HG02642 (cell line): ENCODE data around the gene NUP88.

Experiments
- ATAC-seq: cut with Tn5 transposase; IDR thresholded peaks from one replicate; pipeline ENCODE4 v1.9.1; 2021; ENCODE audit warnings: mild to moderate bottlenecking; ENCODE audit not compliant: unreplicated experiment, poor library complexity

The NUP88 gene

GRCh38 chr17:5422505-5422904 is 3.0 kb upstream of the NUP88 start:
- no peak for ATAC-seq

- ATAC-seq: peak; percentile 66
These were observed 644 bp upstream of the NUP88 start, which contains the start of gene RPAIN for GRCh38 chr17:5419959-5420653. Gene RPAIN (plus strand): TSS chr17:5420182. CDS start chr17:5420211, 29 bp downstream.

- ATAC-seq: peak; percentile 25
These were observed 555 bp downstream of the NUP88 start for GRCh38 chr17:5418858-5419355.

GRCh38 chr17:5416901-5417300 is 2.6 kb downstream of the NUP88 start:
- no peak for ATAC-seq

GRCh38 chr17:5413682-5414081 is 5.8 kb downstream of the NUP88 start:
- no peak for ATAC-seq

- ATAC-seq: no peak
These were observed 8.7 kb downstream of the NUP88 start for GRCh38 chr17:5410594-5411272.

GRCh38 chr17:5408186-5408585 is 11.3 kb downstream of the NUP88 start:
- no peak for ATAC-seq

GRCh38 chr17:5405400-5405799 is 14.1 kb downstream of the NUP88 start:
- no peak for ATAC-seq

- ATAC-seq: no peak
These were observed 19.7 kb downstream of the NUP88 start for GRCh38 chr17:5399767-5400166.

- no peak for ATAC-seq
These were observed 22.9 kb downstream of the NUP88 start for GRCh38 chr17:5396612-5397011.

GRCh38 chr17:5391678-5392077 is 27.8 kb downstream of the NUP88 start:
- no peak for ATAC-seq

- ATAC-seq: no peak
These were observed 37.9 kb downstream of the NUP88 start for GRCh38 chr17:5381542-5381941.

GRCh38 chr17:5380491-5381135 is 38.8 kb downstream of the NUP88 start:
- ATAC-seq: no peak

GRCh38 chr17:5379351-5380107 is 39.9 kb downstream of the NUP88 start:
- no peak for ATAC-seq

GRCh38 chr17:5378566-5379207 is 40.8 kb downstream of the NUP88 start:
- ATAC-seq: no peak

GRCh38 chr17:5373112-5373511 is 46.4 kb downstream of the NUP88 start:
- no peak for ATAC-seq

- ATAC-seq: no peak
These were observed 49.1 kb downstream of the NUP88 start for GRCh38 chr17:5370411-5370810.

GRCh38 chr17:5365831-5366230 is 53.6 kb downstream of the NUP88 start:
- ATAC-seq: no peak

- no peak for ATAC-seq
These were observed 54.8 kb downstream of the NUP88 start for GRCh38 chr17:5364696-5365095.

- no peak for ATAC-seq
These were observed 55.3 kb downstream of the NUP88 start for GRCh38 chr17:5364156-5364555.
